BJ (cell line): Measurements from ENCODE around the gene AGAP1. TPM values are rescaled to one million over a fixed set of nuclear protein-coding genes. Genes with fewer than 3 reads are reported as not detected.

ENCODE experiments used
- CTCF ChIA-PET: fragments of 350-600 bp; formaldehyde crosslinking; extraction: SDS; loops from one replicate; lab custom pipeline; 2021; ENCODE audit warnings: antibody characterized with exemption, inconsistent platforms; lab: Yijun Ruan, JAX
- POLR2A ChIA-PET: fragments of 300-600 bp; sonication (Branson Sonifier 250); formaldehyde crosslinking; extraction: SDS; loops from one replicate; lab custom pipeline; 2021; ENCODE audit warnings: antibody characterized with exemption; lab: Charles Lee
- DNase-seq: peaks from one replicate; pipeline ENCODE4 v3.0.0-alpha.2; 2011; ENCODE audit warnings: low read depth
- H3K27me3 ChIP-seq: 2 replicates; pipeline ENCODE4 v1.6.0; 2011; ENCODE audit warnings: low read length; ENCODE audit not compliant: control insufficient read depth, insufficient read depth
- H3K36me3 ChIP-seq: 2 replicates; pipeline ENCODE4 v1.5.1; 2011; ENCODE audit warnings: low read length; ENCODE audit not compliant: control insufficient read depth, insufficient read depth
- H3K4me3 ChIP-seq: 2 replicates; pipeline ENCODE4 v1.5.1; 2011; ENCODE audit warnings: low read depth, mild to moderate bottlenecking, control low read depth, low read length
- CTCF ChIP-seq: IDR thresholded peaks from 2 replicates; pipeline ENCODE4 v1.5.1; 2011; ENCODE audit warnings: low read depth, mild to moderate bottlenecking, control low read depth, inconsistent platforms, low read length, moderate library complexity; ENCODE audit not compliant: insufficient read depth
- polyA plus RNA-seq: library from polyadenylated mRNA; depleted of rRNA; stranded (reverse); fragments of >200 nt; gene quantifications from 2 replicates; pipeline ENCODE4 v1.2.3, GENCODE V29; 2011

The AGAP1 gene
- polyA plus RNA-seq, 1 experiment = 14.9 TPM

GRCh38 chr2:236161082-236161462 is 667.2 kb downstream of the AGAP1 start:
- H3K4me3 ChIP-seq = no peak overlapping the region
- DNase-seq = no peak
- no peak for TF ChIP-seq CTCF
- ChIA-PET CTCF (interaction anchor here (1.4 to 1.5 kb wide), 2 partner anchors 20 to 395 kb away, joined by 3 to 4 read pairs; no protein-coding TSS in a partner anchor), POLR2A (no interaction called here)
- H3K27me3 ChIP-seq = peaks cover 37% of the 10 kb centered on the region
- no peaks in the 10 kb centered on the region for H3K36me3 ChIP-seq

GRCh38 chr2:236161531-236161930 is 667.7 kb downstream of the AGAP1 start:
- TF ChIP-seq CTCF = no peak
- H3K36me3 ChIP-seq = no peaks in the 10 kb centered on the region
- DNase-seq = no peak
- ChIA-PET CTCF (interaction anchor here (1.4 to 1.5 kb wide), 2 partner anchors 20 to 396 kb away, joined by 3 to 4 read pairs; no protein-coding TSS in a partner anchor), POLR2A (no interaction called here)
- H3K27me3 ChIP-seq = peaks cover 38% of the 10 kb centered on the region
- no peak overlapping the region for H3K4me3 ChIP-seq

GRCh38 chr2:236162031-236162845 is 668.4 kb downstream of the AGAP1 start:
- ChIA-PET CTCF (interaction anchor here (1.5 to 1.6 kb wide), 2 partner anchors 15 to 19 kb away, joined by 3 to 8 read pairs; no protein-coding TSS in a partner anchor), POLR2A (interaction anchor here (0.5 kb wide), 1 partner anchor 27 kb away, joined by 3 read pairs; no protein-coding TSS in a partner anchor)
- Histone ChIP-seq H3K27me3 (peaks cover 42% of the 10 kb centered on the region), H3K4me3 (no peak overlapping the region), H3K36me3 (no peaks in the 10 kb centered on the region)
- DNase-seq = no peak
- TF ChIP-seq CTCF = no peak

GRCh38 chr2:236162882-236163470 is 669.1 kb downstream of the AGAP1 start:
- POLR2A ChIA-PET = interaction anchor here (0.5 kb wide), 1 partner anchor 28 kb away, joined by 3 read pairs; no protein-coding TSS in a partner anchor
- peaks cover 43% of the 10 kb centered on the region for H3K27me3 ChIP-seq
- no peaks in the 10 kb centered on the region for H3K36me3 ChIP-seq
- CTCF ChIA-PET = interaction anchor here (0.5 to 1.6 kb wide), 3 partner anchors 15 to 401 kb away, joined by 3 to 8 read pairs (median 3); no protein-coding TSS in a partner anchor
- no peak for DNase-seq
- no peak for TF ChIP-seq CTCF
- no peak overlapping the region for H3K4me3 ChIP-seq
